Ovary (tissue), 3 donors: ENCODE measurements around the gene DCAF8L1.

Experiments
- CTCF ChIP-seq, 3 donors: fragments of 450-650 bp in 2 of 3; fragments of 200-600 bp in 1 of 3; IDR thresholded peaks; one replicate each; pipeline versions ENCODE4 v1.5.1 to v1.8.0; 2016 to 2022; ENCODE audit warnings: antibody characterized with exemption in 3 of 3, mild to moderate bottlenecking in 1 of 3
- EP300 ChIP-seq: sonication (generic); formaldehyde crosslinking; IDR thresholded peaks from one replicate; pipeline ENCODE4 v1.6.1; 2017; ENCODE audit warnings: antibody characterized with exemption
- POLR2A ChIP-seq: fragments of 450-650 bp; IDR thresholded peaks from one replicate; pipeline ENCODE4 v1.6.1; 2017; ENCODE audit warnings: antibody characterized with exemption, mild to moderate bottlenecking, moderate library complexity
- donor health status: DM: no; HTN: no; CAD: no.

GRCh38 chrX:27998666-27999065 lies 17.4 kb upstream of the DCAF8L1 start:
- TF ChIP-seq CTCF (IDR thresholded peaks at IDR 0.05) = no peak
- no peak for TF ChIP-seq EP300
- no peak for TF ChIP-seq POLR2A
